HG03565 (cell line): Measurements from ENCODE around the gene PALM.

Source experiments
- ATAC-seq: cut with Tn5 transposase; IDR thresholded peaks from one replicate; pipeline ENCODE4 v1.9.1; 2021; ENCODE audit warnings: mild to moderate bottlenecking, moderate library complexity; ENCODE audit not compliant: unreplicated experiment

Gene PALM

DNA sequence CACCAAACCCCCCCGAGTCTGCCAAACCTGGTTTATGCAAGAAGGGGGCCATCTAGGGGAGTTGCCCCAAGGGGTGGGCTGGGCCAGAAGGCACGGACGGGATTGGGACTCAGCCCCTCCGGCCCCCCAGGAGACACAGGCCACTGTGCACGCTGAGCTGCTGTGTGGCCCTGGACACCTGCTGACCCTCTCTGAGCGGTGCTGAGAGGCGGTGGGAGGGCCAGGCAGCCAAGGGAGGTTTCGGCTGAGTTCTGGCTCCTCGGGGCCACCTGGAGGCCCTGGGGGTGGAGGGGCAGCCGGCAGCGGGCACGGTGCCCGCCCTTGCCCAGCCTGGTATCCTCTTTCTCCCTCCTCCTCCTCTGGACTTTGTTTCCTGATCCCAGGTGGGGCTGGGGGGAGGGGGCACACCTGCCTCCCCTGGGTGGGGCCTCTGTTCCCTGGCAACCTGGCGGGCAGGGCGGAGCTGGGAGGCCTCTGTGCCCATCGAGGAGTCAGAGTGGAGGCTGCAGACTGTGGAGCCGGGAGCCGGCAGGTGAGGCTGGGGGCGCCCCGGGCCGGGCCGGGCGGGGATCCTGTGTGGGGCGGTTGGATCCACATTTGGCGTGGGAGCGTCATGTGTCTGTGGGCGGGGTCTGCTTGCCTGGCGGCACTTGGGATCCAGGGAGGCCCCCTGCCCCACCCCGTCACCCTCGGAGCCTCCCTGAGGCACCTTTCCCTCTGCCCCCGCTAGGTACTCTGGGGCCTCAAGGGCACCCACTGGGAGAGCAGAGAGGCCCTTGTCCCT, 42.1 kb downstream of the PALM start, which contains the start of gene MISP:
MISP (plus strand) TSS at position 473 of the 784 bp plus-strand sequence. CDS start 5,835 bp downstream, outside the sequence.
- no peak for ATAC-seq

DNA sequence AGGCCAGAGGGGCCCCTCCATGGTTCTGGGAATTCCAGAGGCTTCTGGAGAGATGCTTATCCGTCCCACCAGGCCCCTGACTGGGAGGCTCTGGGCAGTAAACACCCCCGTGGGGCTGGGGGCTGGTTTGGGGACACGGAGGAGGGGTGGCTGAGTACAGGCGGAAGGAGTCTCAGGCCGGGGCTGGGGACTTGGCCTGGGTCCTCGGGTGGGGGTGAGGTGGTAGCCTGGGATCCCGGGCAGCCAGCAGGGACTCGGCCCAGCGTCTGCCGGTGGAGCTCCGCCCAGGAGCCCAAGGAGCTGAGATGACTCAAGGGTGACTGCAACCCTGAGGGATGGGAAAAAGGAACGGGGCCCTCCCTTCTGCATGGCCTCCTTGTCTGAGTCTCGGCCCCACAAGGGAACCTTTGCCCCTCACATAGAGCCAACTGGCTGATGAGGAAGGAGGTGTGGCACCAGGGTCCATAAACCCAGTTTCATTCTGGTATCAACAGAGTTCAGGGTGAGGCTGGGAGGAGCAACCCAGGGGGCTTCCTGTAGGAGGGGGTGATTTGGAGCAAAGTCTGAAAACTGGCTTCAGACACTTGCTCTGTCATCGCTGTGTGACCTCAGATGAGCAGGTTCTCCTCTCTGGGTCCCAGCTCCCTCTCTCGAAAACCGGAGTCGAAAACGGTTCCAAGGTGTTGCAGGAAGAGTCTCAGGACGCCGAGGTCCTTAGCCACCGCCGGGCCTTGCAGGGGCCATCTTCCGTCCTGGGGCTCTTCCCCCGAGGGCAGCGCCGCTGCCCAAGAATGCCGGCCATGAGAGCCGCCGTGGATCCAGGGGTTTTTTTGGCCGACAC, 43.0 kb downstream of the PALM start:
- ATAC-seq = no peak

DNA sequence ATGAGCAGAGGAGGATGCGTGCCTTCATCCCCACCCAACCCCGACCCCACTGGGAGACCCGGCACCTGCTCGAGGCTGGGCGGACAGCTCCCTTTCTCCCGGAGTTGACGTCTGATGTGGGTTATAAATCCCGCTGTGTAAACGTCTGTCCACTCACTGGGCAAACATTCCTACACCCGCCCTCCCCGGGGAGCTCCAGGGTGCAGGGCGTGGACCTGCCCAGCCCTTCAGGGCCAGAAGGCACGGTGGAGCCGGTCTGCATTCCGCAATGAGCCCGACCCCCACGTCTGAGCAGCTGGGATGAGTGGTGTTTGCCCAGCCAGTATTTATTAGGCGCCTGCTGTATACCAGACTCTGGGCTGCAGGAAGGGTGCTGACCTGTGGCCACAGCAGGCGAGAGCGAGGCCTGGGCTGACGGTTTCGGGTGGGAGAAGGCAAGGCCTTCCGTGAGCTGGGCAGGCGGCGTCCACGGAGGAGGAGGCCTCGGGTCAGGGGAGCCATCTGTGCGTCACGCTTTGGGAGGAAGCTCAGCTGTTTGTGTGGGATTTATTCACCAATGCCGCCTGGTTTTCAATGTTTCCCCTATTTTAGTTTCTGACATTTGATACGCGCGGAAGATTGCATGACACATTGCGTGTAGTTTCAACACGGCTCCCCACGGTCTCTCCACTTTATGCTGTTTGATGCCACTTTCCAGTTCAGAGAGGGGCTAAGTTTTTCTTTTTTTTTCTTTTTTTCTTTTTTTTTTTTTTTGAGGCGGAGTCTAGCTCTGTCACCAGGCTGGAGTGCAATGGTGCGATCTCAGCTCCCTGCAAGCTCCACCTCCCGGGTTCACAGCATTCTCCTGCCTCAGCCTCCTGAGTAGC, 44.1 kb downstream of the PALM start:
- no peak for ATAC-seq

DNA sequence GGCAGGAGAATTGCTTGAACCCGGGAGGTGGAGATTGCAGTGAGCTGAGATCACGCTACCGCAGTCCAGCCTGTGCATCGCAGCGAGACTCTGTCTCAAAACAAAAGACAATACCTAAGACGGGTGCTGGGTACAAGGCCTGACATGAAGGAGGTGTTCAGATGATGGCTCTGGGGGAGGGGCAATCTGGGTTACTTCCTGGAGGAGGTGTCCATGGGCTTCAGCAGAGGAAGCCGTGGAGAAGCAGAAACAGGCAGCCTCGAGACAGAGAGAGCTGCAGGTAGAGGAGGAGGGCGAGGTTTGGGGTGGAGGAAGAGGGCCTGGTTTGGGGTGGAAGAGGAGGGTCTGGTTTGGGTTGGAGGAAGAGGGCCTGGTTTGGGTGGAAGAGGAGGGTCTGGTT, 45.8 kb downstream of the PALM start:
- no peak for ATAC-seq

DNA sequence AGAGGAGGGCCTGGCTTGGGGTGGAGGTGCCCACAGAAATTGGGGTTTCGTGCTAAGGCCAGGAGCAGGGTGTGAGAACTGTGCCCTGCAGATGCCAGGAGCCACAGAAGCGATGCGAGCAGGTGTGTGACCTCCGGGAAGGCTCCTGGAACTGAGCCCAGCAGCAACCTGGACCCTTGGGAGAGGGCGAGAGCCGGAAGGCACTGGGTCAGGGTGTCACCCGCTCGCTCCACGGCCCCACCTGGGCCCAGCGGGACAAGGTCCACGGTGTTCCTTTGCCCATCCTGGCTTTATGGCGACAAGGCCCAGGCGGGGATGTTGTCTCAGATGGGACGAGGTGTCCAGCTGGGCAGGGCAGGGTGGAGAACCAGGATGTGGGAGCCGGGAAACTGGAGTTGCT, 46.3 kb downstream of the PALM start:
- no peak for ATAC-seq

DNA sequence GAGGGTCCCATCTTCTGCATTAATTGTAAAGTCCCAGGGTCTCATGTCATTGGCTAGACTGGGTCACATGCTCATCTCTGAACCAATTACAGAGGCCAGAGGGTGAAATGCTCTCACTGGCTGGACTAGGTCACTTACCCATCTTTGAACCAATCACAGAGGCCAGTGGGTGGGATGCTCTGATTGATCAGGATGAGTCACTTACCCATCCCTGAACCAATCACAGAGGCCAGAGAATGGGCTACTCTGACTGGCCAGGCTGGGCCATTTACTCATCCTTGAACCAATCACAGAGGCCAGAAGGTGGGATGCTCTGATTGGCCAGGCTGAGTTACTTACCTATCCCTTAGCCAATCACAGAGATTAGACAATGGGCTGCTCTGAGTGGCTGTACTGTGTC, 47.5 kb downstream of the PALM start:
- no peak for ATAC-seq

DNA sequence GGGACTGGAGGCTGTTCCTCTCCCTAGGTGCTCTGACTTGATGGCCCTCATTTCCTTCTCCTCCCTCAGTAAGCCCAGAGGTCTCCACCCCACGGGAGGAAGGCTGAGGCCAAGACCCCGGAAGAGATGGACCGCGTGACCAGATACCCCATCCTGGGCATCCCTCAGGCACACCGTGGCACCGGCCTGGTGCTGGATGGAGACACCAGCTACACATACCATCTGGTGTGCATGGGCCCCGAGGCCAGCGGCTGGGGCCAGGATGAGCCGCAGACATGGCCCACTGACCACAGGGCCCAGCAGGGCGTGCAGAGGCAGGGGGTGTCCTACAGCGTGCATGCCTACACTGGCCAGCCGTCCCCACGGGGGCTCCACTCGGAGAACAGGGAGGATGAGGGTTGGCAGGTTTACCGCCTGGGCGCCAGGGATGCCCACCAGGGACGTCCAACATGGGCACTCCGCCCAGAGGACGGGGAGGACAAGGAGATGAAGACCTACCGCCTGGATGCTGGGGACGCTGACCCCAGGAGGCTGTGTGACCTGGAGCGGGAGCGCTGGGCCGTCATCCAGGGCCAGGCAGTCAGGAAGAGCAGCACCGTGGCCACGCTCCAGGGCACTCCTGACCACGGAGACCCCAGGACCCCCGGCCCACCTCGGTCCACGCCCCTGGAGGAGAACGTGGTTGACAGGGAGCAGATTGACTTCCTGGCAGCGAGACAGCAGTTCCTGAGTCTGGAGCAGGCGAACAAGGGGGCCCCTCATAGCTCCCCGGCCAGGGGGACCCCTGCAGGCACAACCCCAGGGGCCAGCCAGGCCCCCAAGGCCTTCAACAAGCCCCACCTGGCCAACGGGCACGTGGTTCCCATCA, 48.3 kb downstream of the PALM start:
- no peak for ATAC-seq

DNA sequence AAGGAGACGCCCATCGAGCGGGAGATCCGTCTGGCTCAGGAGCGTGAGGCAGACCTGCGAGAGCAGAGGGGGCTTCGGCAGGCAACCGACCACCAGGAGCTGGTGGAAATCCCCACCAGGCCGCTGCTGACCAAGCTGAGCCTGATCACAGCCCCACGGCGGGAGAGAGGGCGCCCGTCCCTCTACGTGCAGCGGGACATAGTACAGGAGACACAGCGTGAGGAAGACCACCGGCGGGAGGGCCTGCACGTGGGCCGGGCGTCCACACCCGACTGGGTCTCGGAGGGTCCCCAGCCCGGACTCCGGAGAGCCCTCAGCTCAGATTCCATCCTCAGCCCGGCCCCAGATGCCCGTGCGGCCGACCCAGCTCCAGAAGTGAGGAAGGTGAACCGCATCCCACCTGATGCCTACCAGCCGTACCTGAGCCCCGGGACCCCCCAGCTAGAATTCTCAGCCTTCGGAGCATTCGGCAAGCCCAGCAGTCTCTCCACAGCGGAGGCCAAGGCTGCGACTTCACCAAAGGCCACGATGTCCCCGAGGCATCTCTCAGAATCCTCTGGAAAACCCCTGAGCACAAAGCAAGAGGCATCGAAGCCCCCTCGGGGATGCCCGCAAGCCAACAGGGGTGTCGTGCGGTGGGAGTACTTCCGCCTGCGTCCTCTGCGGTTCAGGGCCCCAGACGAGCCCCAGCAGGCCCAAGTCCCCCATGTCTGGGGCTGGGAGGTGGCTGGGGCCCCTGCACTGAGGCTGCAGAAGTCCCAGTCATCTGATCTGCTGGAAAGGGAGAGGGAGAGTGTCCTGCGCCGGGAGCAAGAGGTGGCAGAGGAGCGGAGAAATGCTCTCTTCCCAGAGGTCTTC, 49.3 kb downstream of the PALM start:
- ATAC-seq = no peak

DNA sequence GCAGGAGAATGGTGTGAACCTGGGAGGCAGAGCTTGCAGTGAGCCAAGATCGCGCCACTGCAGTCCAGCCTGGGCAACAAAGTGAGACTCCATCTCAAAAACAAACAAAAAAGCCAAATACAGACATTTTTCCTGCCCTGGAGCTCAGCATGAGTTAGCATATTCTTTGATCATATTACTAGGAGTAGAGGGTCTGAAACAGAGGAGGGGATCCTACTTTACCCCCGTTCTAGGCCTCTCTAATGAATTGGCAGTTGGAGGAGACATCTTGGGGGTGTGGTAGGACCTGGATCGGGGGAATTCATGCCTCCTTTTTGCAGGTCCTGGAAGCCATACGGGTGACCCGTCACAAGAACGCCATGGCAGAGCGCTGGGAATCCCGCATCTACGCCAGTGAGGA, 54.4 kb downstream of the PALM start:
- ATAC-seq = no peak

DNA sequence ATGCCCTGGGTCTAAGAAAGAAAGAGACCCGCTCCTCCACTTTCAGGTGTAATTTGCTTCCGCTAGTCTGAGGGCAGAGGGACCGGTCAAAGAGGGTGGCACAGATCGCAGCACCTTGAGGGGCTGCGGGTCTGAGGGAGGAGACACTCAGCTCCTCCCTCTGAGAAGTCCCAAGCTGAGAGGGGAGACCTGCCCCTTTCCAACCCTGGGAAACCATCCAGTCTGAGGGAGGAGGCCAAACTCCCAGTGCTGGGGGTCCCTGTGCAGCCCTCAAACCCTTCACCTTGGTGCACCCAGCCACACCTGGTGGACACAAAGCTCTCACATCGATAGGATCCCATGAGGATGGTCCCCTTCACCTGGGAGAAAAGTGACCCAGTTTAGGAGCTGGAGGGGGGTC, 55.1 kb downstream of the PALM start:
- ATAC-seq = no peak

DNA sequence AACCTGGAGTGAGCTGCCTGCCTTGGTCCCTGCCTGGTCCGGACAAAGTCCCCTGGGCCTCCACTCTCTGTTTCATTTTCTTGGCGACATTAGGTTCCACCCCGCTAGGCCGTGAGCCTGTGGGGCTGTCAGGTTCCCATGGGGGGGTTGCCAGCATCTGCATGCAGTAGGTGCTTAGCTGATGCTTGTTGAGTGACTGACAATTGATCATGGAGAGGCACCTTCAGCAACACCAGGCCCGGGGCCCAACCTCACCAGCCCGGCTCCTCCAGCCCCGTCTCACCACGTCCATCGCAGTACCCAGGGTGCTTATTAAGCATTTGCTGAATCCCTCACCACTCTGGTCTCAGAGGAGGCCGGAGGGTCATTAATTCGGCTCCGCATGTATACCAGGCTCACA, 55.6 kb downstream of the PALM start:
- ATAC-seq = no peak

DNA sequence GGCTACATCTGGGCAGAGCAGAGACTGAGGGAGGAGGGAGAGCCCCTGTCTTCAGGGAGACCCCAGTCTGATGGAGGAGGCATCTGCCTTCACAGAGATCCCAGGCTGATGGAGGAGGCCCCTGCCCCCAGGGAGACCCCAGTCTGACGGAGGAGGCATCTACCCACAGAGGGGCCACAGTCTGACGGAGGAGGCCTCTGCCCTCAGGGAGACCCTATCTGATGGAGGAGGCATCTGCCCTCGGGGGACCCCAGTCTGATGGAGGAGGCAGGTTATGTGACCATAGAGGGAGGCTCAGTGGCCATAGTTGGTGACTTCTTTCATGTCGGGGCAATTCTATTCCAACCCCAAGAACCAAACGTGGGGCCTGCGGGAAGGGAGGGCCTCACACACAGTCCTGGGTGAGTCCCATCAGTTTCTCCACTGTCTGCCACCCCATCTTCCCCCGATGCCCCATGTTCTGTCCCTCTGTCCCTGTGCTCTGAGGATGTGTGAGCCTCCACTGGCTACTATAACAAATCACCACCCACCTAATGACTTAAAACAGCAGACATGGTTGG, 56.5 kb downstream of the PALM start:
- ATAC-seq = no peak

DNA sequence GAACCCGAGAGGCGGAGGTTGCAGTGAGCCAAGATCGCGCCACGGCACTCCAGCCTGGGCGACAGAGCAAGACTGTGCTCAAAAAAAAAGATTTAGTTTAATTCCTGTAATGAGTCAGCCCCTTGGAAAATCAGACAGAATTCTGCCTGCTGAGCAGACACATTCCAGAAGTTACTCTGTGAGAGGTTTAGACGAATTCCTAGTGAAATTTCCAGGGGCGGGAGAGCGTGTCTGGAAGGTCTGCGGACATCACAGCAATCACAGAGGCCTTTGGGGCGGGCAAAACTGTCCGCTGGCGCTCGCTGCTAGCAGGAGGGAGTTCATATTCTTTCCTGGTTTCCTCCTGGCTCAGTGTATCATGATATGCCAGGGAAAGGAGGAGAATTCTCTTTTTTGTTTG, 59.7 kb downstream of the PALM start:
- no peak for ATAC-seq

DNA sequence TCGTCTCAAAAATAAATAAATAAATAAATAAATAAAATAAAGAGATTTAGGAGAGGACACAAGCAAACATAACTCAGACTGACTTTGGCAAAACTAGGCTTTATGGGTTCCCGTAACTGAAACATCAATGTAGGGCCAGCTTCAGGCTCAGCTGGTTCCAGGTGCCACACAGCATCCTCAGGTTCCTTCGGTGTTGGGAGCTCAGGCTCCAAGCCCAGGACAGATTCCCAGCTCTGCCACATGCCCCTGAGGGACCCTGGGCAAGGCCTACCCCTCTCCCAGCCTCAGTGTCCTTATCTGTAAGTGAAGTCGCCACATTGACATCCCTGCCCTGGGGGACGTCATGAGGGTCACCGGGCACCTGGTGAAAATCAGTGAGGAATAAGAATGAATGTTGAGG, 60.9 kb downstream of the PALM start:
- no peak for ATAC-seq

DNA sequence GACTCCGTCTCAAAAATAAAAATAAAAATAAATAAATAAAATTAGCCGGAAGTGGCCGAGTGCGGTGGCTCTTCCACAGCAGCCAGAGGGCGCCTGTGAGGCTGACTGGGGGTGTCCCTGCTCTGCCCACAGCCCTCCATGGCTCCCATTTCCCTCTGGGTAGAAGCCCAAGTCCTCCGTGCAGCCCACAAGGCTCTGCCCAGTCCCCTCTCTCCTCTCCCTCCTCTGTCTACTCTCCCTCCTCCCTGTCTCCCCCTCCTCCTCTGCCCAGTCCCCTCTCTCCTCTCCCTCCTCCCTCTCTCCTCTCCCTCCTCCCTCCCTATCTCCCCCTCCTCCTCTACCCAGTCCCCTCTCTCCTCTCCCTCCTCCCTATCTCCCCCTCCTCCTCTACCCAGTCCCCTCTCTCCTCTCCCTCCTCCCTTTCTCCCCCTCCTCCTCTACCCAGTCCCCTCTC, 62.6 kb downstream of the PALM start:
- no peak for ATAC-seq

DNA sequence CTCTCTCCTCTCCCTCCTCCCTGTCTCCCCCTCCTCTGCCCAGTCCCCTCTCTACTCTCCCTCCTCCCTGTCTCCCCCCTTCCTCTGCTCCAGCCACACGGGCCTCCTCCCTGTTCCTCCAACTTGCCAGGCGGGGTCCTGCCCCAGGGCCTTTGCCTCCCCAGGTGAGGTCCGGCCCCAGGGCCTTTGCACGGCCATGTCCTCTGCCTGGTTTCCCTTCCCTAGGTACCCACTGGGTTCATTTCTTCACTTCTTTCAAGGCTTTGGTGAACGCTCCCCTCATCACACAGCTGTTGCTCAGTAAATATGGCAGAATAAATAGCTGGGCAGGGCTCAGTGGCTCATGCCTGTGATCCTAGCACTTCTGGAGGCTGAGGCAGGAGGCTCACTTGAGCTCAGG, 63.3 kb downstream of the PALM start:
- no peak for ATAC-seq

DNA sequence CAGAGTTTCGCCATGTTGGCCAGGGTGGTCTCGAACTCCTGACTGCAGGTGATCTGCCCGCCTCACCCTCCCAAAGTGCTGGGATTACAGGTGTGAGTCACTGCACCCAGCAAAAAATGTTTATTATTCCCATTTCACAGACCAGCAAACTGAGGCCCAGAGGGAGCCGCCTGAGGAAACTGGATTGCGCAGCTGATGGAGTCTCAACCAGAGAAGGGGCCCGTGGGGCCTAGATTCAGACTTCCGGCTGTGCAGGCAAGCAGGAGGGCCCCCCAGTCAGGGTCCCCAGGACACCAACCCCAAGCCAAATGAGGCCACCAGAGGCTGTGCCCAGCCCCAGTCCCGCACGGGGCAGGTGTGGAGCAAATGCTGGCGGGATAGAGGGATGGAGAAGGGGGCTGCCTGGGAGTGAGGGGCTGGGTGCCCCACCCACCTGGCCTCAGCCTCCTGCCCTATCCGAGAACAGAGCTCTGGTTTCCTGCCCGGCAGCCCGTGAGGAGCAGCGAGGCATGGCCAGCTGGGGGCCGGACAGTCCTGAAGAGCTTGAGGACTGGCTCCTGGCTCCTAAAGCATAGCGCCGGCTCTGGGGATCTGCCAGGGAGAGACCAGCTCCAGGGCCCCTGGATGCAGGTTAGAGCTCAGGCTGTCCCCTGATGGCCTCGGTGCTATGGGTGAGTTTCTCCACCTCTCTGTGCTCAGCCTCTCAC, 64.1 kb downstream of the PALM start:
- ATAC-seq = no peak

DNA sequence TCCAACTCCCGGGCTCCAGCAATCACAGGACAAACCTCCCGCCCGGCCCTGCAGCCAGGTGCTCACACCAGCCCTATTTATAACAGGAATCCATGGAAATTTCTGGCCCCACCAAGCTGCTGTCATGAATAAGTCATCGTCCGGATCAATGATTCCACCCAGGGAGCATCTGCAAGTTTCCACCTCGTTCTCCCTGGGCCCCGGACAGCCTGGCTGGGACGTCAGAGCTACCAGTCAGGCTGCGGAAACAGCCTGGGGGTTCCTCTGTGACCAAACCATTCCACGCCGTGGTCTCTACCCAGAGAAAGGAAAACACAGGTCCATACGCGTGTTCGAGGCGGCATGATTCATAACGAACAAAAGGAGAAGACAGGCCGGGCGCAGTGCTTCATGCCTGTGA, 67.8 kb downstream of the PALM start:
- no peak for ATAC-seq
